Hypothalamus (tissue), 51 donors: ENCODE results near the gene SLC34A2.
"Not testable (repeated sequence)": the region's sequence is repeated elsewhere in the genome, so short reads cannot be mapped to it uniquely, and the experiment has no call there.

Source experiments
- DNase-seq, 51 donors: peaks; one replicate each; lab custom pipeline; 2025; lab: John Stamatoyannopoulos, UW

SLC34A2 gene

GRCh38 chr4:25661441-25661840 is 5.8 kb downstream of the SLC34A2 start:
- DNase-seq = not testable (repeated sequence)

DNA sequence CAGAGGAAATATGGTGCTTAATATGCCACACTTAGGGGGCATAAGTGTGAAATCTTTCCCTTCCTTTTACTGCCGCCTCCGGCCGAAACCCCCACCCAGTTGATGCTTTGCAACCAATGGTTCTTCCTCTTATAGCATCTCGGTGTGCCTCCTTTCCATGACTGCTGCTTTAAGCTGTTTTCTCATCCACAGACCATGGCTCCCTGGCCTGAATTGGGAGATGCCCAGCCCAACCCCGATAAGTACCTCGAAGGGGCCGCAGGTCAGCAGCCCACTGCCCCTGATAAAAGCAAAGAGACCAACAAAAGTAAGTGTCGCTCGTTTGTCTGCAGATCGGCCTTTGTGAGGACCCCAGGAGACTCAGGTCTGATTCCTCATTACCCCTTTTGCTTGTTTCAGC is 6.7 kb downstream of the SLC34A2 start:
- DNase-seq = no peak

- no peak for DNase-seq
Measured at GRCh38 chr4:25663781-25664180, 8.1 kb downstream of the SLC34A2 start.

- DNase-seq = no peak
Measured at GRCh38 chr4:25666031-25666630, 10.5 kb downstream of the SLC34A2 start.

- no peak for DNase-seq
Measured at GRCh38 chr4:25667931-25668557, 12.4 kb downstream of the SLC34A2 start.

- DNase-seq = peak in 10 of 51 donors; percentile 1 to 21 (median 11)
Measured at GRCh38 chr4:25670991-25671390, 15.3 kb downstream of the SLC34A2 start.

- no peak for DNase-seq
Measured at GRCh38 chr4:25672756-25673155, 17.1 kb downstream of the SLC34A2 start.

- DNase-seq = no peak
Measured at GRCh38 chr4:25674386-25674785, 18.7 kb downstream of the SLC34A2 start.

GRCh38 chr4:25676221-25676620 is 20.6 kb downstream of the SLC34A2 start:
- DNase-seq = no peak

DNA sequence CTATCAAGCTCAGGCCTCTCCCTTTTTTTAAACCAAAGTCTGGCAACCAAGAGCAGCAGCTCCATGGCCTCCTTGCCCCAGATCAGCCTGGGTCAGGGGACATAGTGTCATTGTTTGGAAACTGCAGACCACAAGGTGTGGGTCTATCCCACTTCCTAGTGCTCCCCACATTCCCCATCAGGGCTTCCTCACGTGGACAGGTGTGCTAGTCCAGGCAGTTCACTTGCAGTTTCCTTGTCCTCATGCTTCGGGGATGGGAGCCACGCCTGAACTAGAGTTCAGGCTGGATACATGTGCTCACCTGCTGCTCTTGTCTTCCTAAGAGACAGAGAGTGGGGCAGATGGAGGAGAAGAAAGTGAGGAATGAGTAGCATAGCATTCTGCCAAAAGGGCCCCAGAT is 21.5 kb downstream of the SLC34A2 start:
- no peak for DNase-seq

GRCh38 chr4:25677943-25678342 is 22.3 kb downstream of the SLC34A2 start:
- no peak for DNase-seq

- no peak for DNase-seq
Measured at GRCh38 chr4:25687773-25688172, 32.1 kb downstream of the SLC34A2 start.

- no peak for DNase-seq
Measured at GRCh38 chr4:25694466-25694865, 38.8 kb downstream of the SLC34A2 start.

- DNase-seq = no peak
Measured at GRCh38 chr4:25696409-25696808, 40.8 kb downstream of the SLC34A2 start.

- no peak for DNase-seq
Measured at GRCh38 chr4:25697516-25697915, 41.9 kb downstream of the SLC34A2 start.

DNA sequence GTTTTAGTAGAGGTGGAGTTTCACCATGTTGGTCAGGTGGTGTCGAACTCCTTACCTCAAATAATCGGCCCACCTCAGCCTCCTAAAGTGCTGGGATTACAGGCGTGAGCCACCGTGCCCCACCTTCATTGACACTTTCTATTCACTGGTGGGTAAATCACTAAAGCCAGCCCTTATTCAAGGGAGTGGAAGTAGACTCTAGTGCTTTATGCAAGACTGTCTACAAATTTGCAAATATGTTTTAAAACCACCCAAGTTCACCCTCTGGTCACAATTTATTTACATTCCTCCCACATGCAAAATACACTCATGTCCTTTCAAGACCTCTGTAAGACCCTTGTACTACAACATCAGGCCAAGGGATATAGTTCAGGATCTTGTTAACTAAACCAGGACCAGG is 45.0 kb downstream of the SLC34A2 start:
- no peak for DNase-seq

DNA sequence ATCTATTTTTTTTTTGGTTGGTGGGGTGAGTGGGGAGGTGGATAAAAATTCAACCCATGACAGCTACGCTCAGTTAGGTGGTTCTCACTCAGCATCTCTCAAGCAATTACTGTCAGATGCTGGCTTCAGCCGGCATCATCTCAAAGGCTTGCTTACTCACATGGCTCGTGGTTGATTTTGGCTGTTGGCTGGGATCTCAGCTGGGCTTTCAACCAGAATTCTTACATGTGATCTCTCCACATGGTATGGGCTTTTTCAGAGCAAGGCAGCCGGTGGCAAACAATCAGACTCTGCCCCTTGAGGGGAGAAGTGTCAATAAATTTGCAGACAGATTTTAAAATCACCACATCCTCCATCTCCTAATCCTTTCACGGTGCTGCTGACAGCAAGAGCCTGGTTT is 47.2 kb downstream of the SLC34A2 start:
- peak in 26 of 51 donors; percentile 1 to 50 (median 19) for DNase-seq

- DNase-seq = no peak
Measured at GRCh38 chr4:25703731-25704388, 48.2 kb downstream of the SLC34A2 start.

- DNase-seq = no peak
Measured at GRCh38 chr4:25704516-25704915, 48.9 kb downstream of the SLC34A2 start.

GRCh38 chr4:25710637-25711036 is 55.0 kb downstream of the SLC34A2 start:
- no peak for DNase-seq

GRCh38 chr4:25712611-25713010 is 57.0 kb downstream of the SLC34A2 start:
- no peak for DNase-seq

DNA sequence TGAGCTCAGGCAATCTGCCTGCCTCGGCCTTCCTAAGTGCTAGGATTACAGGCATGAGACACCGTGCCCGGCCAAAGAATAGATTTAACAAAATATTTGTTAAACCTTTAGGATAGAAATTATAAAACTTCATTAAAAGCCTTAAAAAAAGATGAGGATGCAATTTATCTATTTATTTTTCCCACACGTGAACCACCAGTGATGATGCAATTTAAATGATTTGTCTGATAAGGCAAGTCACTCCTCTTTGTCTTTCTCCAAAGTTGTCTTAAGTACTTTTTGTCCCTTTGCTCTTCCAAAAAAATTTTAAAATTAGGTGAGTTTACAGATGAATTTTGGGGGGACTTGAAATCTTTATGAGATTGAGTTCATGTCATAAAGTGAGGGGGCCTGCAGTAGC is 58.2 kb downstream of the SLC34A2 start:
- DNase-seq = no peak
